Measurements from ENCODE around the gene LRP6.
A peak's percentile ranks its signal among the peaks of the same experiment; 100 is the strongest.

The LRP6 gene

GRCh38 chr12:12079291-12079690, 187.6 kb downstream of the LRP6 start:
- ATAC-seq, result no peak
- TF ChIP-seq ARNTL (CRISPR knock-in tag; IDR thresholded peaks at IDR 0.05; ENCODE audit: borderline replicate concordance, low read depth) (no peak), ZNF565 (CRISPR knock-in tag; conservative IDR thresholded peaks at IDR 0.05; ENCODE audit: low read depth) (no peak), ZFP3 (CRISPR knock-in tag; IDR thresholded peaks at IDR 0.05) (no peak), OSR1 (CRISPR knock-in tag; IDR thresholded peaks at IDR 0.05) (no peak), SNAI2 (CRISPR knock-in tag; IDR thresholded peaks at IDR 0.05) (no peak), TSHZ2 (CRISPR knock-in tag; IDR thresholded peaks at IDR 0.05) (no peak), TCF4 (CRISPR knock-in tag; IDR thresholded peaks at IDR 0.05; ENCODE audit: borderline replicate concordance) (no peak), CSDC2 (CRISPR knock-in tag; IDR thresholded peaks at IDR 0.05) (no peak), ISL1 (CRISPR knock-in tag; IDR thresholded peaks at IDR 0.05) (no peak)
- TF ChIP-seq, protein P1, sequence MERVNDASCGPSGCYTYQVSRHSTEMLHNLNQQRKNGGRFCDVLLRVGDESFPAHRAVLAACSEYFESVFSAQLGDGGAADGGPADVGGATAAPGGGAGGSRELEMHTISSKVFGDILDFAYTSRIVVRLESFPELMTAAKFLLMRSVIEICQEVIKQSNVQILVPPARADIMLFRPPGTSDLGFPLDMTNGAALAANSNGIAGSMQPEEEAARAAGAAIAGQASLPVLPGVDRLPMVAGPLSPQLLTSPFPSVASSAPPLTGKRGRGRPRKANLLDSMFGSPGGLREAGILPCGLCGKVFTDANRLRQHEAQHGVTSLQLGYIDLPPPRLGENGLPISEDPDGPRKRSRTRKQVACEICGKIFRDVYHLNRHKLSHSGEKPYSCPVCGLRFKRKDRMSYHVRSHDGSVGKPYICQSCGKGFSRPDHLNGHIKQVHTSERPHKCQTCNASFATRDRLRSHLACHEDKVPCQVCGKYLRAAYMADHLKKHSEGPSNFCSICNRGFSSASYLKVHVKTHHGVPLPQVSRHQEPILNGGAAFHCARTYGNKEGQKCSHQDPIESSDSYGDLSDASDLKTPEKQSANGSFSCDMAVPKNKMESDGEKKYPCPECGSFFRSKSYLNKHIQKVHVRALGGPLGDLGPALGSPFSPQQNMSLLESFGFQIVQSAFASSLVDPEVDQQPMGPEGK (CRISPR knock-in tag; IDR thresholded peaks at IDR 0.05; ENCODE audit: borderline replicate concordance), result no peak

DNA sequence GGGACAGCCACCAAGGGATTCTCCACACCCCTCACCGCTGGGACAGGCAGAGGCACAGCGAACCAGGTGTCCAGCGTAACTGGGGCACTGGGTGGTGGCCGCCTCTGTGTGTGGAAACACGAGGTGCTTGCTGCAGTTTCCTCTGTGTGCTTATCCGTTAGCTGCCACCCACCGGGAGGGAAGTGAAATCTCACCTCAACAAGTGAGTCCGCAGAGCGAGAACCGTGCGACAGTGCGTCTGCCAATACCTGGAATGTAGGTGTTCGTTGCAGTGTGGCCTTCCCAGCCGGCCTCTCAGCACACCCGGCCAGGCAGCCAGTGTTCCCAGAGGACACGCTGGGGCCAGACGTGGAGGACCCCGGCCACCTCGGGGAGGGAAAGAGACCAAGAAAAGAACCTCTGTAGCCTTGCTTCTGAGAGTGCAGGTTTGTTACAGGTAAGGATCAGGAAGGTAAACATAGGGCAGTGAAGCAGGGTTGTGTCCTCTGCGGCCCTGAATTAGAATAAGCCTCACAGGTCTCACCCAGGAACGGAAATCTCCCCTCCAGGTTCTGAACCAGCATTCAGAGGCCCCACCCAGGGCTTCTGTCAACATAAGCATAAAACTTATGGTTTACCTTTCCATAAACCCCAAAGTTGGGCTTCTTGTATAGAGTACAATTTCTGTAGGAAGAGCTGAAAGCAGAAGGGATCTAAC, 194.6 kb downstream of the LRP6 start:
- no peak for ATAC-seq
- TF ChIP-seq ZFP30 (CRISPR knock-in tag; IDR thresholded peaks at IDR 0.05) (no peak), ISL1 (CRISPR knock-in tag; IDR thresholded peaks at IDR 0.05) (no peak), CSDC2 (CRISPR knock-in tag; IDR thresholded peaks at IDR 0.05) (no peak), ZNF8 (CRISPR knock-in tag; IDR thresholded peaks at IDR 0.05) (no peak), PPARA (CRISPR knock-in tag; IDR thresholded peaks at IDR 0.05; ENCODE audit: borderline replicate concordance) (no peak), RARB (CRISPR knock-in tag; IDR thresholded peaks at IDR 0.05) (no peak)
- TF ChIP-seq, protein P2, sequence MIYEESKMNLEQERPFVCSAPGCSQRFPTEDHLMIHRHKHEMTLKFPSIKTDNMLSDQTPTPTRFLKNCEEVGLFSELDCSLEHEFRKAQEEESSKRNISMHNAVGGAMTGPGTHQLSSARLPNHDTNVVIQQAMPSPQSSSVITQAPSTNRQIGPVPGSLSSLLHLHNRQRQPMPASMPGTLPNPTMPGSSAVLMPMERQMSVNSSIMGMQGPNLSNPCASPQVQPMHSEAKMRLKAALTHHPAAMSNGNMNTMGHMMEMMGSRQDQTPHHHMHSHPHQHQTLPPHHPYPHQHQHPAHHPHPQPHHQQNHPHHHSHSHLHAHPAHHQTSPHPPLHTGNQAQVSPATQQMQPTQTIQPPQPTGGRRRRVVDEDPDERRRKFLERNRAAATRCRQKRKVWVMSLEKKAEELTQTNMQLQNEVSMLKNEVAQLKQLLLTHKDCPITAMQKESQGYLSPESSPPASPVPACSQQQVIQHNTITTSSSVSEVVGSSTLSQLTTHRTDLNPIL (CRISPR knock-in tag; IDR thresholded peaks at IDR 0.05; ENCODE audit: low read depth), result no peak

DNA sequence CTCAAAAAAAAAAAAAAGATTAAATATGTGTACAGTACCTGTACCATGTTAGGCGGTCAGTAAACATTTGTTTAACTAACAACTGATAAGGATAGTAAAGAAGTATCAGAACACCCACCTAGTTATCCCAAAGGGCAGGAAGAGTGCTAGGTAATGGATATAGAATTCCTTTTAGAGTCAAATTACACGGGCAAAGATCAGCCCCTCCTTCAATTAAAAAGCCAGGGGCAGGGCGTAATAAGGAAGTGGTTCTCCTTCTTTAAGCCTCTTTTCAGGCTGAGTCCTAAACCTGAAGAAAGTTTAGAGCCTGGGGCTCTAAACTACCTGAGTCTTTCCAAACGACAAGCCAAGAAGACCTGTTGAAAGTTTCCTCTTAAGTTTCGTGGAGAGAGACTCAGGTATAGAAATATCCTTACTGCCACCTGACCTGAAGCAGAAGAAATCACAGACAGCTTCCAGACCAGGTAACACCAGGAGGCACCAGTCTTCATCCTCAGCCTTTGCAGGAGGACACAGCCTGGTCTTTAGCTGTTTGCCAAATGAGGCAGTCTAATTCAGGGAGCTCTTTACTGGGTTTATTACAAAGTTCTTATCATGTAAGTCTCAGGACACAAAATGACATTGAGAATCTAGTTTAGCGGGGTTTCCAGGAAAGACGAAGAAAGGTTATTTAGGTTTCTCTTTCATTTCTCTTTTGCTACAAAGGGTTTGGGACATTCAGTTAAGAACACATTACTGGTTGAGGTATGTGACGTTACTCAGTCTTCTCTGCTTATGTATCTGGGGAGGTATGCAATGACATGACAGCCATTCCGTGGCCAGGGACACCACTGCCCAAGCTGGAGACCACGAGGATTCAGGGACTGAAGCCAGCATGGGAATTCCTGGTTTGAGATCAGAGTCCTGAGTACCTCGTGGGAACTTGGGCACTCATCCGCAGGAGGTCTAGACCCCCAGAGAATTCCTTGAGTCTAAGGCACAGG, 195.9 kb downstream of the LRP6 start, which contains the start of gene BCL2L14:
BCL2L14 (plus strand) TSS at position 266 of the 983 bp plus-strand sequence. CDS start 8,367 bp downstream, outside the sequence.
- TF ChIP-seq OSR1 (CRISPR knock-in tag; IDR thresholded peaks at IDR 0.05), result no peak
- TF ChIP-seq ZFP3 (CRISPR knock-in tag; IDR thresholded peaks at IDR 0.05), result no peak
- no peak for TF ChIP-seq ZNF8 (CRISPR knock-in tag; IDR thresholded peaks at IDR 0.05)
- TF ChIP-seq ZFP30 (CRISPR knock-in tag; IDR thresholded peaks at IDR 0.05), result no peak
- TF ChIP-seq ARNTL (CRISPR knock-in tag; IDR thresholded peaks at IDR 0.05; ENCODE audit: borderline replicate concordance, low read depth), result no peak
- TF ChIP-seq RARB (CRISPR knock-in tag; IDR thresholded peaks at IDR 0.05), result no peak
- TF ChIP-seq ZNF565 (CRISPR knock-in tag; conservative IDR thresholded peaks at IDR 0.05; ENCODE audit: low read depth), result no peak

DNA sequence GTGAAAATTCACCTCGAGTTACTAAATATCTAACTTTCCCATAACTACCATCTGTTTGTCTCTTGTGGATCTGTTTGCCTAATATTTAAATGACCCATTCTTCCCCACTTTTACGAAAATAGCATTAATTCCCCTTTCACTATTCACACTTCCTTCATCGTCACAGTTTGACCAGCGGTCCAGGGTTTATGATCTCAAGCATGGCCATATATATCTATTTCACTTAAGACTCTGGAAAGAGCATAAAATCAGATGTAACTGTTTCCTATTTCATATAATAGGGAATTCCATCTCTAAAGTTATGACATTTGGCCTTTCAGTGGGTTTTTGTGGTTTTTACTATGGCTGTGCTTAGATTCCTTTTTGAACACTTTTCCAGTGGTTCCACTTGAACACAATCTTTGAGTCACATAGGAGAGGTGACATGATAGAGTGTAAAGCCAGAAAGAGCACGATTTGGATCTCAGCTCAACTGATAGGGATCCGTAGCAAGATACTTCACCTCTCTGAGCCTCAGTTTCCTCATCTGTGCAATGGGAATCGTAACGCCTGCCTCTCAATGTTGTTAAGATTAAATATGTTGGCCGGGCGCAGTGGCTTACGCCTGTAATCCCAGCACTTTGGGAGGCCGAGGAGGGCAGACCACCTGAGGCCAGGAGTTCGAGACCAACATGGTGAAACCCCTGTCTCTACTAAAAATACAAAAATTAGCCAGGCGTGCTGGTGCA, 196.9 kb downstream of the LRP6 start:
- no peak for ATAC-seq
- TF ChIP-seq POU6F1 (CRISPR knock-in tag; IDR thresholded peaks at IDR 0.05; ENCODE audit: borderline replicate concordance, low read depth) (no peak), CSDC2 (CRISPR knock-in tag; IDR thresholded peaks at IDR 0.05) (no peak), ZNF70 (CRISPR knock-in tag; IDR thresholded peaks at IDR 0.05) (no peak), ZFP30 (CRISPR knock-in tag; IDR thresholded peaks at IDR 0.05) (no peak), ESRRG (CRISPR knock-in tag; IDR thresholded peaks at IDR 0.05) (no peak), TSHZ2 (CRISPR knock-in tag; IDR thresholded peaks at IDR 0.05) (no peak), PPARA (CRISPR knock-in tag; IDR thresholded peaks at IDR 0.05; ENCODE audit: borderline replicate concordance) (no peak), BACH2 (CRISPR knock-in tag; IDR thresholded peaks at IDR 0.05; ENCODE audit: borderline replicate concordance) (no peak), OSR1 (CRISPR knock-in tag; IDR thresholded peaks at IDR 0.05) (no peak)
- TF ChIP-seq, protein P2 (CRISPR knock-in tag; IDR thresholded peaks at IDR 0.05; ENCODE audit: low read depth), result no peak

More for the DNA sequence above, 195.9 kb downstream of the LRP6 start, which contains the start of gene BCL2L14:
- ATAC-seq, result peak; percentile 51

Measured in SK-N-SH treated with all-trans-retinoic acid at 6 μM for 48 hours (cell line).